Astrocyte (in vitro differentiated cells and primary cell): Measurements from ENCODE around the gene SMARCA4.

ENCODE experiments used
- EZH2 ChIP-seq: IDR thresholded peaks from 2 replicates; pipeline ENCODE4 v1.6.1; 2012; ENCODE audit warnings: mild to moderate bottlenecking, low read length, inconsistent platforms; ENCODE audit not compliant: insufficient read depth
- TF ChIP-seq, protein P1 (sequence below): IDR thresholded peaks from 2 replicates; pipeline ENCODE4 v1.5.1; 2011; ENCODE audit warnings: low read depth, mild to moderate bottlenecking, inconsistent platforms, low read length, moderate library complexity; ENCODE audit not compliant: insufficient read depth

DNA sequence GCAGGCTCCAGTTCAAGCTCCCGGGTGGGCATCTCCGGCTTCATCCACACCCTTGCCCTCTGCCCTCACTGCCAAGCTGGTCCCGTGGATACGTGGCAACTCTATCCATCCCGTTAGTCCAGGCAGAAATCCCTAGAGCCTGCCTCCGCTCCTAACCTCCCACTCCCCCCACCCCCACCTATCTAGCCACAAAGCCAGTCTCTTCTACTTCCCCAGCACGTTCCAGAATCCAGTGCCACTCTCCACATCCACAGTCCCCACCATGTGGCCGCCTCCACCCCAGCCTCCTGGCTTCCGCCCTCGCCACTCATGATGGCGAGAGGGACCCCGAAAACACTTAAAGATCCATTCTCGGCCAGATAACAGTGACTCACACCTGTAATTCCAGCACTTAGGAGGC is 36.2 kb upstream of the SMARCA4 start:
- TF ChIP-seq, protein P1, sequence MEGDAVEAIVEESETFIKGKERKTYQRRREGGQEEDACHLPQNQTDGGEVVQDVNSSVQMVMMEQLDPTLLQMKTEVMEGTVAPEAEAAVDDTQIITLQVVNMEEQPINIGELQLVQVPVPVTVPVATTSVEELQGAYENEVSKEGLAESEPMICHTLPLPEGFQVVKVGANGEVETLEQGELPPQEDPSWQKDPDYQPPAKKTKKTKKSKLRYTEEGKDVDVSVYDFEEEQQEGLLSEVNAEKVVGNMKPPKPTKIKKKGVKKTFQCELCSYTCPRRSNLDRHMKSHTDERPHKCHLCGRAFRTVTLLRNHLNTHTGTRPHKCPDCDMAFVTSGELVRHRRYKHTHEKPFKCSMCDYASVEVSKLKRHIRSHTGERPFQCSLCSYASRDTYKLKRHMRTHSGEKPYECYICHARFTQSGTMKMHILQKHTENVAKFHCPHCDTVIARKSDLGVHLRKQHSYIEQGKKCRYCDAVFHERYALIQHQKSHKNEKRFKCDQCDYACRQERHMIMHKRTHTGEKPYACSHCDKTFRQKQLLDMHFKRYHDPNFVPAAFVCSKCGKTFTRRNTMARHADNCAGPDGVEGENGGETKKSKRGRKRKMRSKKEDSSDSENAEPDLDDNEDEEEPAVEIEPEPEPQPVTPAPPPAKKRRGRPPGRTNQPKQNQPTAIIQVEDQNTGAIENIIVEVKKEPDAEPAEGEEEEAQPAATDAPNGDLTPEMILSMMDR, result no peak
- no peak for TF ChIP-seq EZH2
